GM10266 (cell line): Measurements from ENCODE around the gene TRIM2.

Experiments used
- DNase-seq: peaks from one replicate; pipeline ENCODE4 v3.0.0; 2012; ENCODE audit errors: extremely low spot score
- TF ChIP-seq, protein P1 (sequence below): IDR thresholded peaks from 2 replicates; pipeline ENCODE4 v1.5.1; 2012; ENCODE audit warnings: mild to moderate bottlenecking, low read depth; ENCODE audit not compliant: control insufficient read depth, insufficient read depth; ENCODE audit errors: missing control alignments

TRIM2 gene

DNA sequence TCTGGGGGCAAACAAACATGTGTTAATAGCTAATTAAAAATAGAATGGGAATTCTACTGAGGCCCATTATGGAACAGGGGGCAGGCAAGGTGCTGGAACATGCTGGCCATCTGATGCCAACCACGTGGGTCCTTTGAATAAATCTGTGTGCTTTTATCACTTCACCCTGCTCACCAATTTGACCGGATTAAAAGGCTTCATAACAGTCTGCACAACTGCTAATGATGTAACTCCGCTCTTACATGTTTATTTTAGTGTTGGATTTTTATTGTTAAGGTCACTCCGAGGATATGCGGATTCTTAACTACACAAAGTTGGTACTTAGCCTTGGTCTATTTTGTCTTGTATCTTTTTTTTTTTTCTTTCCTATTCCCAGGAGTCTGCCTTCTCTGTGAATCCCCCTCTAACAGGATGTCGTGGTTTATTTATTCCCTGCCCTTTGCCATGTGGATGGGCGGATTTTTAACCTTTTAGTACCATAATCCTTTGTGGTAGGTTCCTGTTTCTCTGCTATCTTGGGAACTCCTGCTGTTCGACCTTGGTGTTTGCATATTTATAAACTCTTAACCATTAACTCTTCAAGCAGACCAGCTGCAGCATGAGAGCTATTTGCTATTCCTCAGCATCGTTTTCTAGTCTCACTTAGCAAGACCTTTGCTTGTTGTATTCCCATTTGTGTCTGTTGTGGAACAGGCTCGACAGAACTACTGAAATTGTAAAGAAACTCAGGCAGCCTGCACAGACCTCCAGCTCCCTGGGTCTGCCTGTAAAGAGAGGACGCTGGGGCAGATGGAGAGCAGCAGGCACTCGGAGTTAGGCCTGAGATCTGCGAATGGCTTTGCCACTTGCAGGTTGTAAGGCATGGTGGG is 38.0 kb downstream of the TRIM2 start:
- TF ChIP-seq, protein P1, sequence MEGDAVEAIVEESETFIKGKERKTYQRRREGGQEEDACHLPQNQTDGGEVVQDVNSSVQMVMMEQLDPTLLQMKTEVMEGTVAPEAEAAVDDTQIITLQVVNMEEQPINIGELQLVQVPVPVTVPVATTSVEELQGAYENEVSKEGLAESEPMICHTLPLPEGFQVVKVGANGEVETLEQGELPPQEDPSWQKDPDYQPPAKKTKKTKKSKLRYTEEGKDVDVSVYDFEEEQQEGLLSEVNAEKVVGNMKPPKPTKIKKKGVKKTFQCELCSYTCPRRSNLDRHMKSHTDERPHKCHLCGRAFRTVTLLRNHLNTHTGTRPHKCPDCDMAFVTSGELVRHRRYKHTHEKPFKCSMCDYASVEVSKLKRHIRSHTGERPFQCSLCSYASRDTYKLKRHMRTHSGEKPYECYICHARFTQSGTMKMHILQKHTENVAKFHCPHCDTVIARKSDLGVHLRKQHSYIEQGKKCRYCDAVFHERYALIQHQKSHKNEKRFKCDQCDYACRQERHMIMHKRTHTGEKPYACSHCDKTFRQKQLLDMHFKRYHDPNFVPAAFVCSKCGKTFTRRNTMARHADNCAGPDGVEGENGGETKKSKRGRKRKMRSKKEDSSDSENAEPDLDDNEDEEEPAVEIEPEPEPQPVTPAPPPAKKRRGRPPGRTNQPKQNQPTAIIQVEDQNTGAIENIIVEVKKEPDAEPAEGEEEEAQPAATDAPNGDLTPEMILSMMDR = no peak
- DNase-seq = no peak

DNA sequence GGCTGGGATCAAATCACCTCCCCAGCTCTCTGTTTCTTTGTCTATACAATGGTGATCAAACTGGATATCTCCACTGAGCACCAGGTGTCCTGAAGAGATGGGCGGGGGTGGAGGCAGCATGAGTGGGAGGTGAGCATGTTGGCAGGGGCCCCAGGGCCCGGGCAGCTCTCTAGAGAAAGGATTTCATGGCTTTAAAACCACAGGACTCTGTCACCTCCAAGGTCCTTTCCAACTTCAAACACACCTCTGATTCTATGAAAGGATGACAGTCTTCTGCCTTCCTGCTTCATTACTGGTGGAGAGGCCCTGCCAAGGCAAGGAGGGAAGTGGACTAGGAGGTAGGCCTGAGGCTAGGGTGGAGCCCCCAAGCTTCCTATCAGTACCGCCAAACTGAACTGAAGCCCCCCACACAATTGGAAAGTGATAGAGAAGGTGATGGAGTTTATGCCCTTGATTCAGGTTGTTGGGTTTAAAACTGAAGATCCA is 38.6 kb downstream of the TRIM2 start:
- TF ChIP-seq, protein P1 = no peak
- no peak for DNase-seq

DNA sequence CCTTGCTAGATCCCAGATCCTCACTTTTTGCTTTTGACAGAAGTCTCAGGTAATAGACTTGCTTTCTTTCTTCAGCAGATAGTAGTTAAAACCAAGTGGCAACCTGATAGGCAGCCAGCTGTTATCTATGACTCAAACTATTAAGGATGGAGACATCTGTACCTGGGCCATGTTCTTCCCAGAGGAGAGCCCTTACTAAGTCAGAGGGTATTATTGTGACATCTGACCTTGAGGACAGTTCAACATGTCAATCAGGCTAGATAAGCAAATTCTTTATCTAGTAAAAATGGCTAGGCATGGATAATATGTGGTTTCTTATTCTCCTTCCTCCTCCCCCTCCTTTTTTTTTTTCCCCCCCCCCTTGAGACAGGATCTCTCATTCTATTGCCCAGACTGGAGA is 39.2 kb downstream of the TRIM2 start:
- TF ChIP-seq, protein P1 = no peak
- no peak for DNase-seq

DNA sequence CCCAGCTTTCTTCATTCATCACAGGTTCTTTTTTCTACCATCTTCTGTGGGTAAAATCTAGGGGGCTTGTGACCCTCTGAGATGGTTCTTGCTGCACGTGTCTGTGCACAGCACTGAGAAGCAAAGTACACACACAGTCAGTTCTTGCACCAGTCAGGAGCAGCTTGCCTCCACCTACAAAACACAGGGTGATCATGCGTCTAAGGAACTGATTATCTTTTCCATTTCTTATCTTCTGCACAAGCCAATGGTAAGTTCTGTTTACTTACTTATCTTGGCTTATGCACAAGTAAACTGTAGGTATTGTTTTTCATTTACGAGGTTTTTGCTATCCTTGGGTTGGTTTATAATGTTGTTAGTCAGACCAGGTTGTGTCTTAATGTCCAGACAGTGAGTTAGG is 40.7 kb downstream of the TRIM2 start:
- DNase-seq = no peak
- TF ChIP-seq, protein P1 = no peak

DNA sequence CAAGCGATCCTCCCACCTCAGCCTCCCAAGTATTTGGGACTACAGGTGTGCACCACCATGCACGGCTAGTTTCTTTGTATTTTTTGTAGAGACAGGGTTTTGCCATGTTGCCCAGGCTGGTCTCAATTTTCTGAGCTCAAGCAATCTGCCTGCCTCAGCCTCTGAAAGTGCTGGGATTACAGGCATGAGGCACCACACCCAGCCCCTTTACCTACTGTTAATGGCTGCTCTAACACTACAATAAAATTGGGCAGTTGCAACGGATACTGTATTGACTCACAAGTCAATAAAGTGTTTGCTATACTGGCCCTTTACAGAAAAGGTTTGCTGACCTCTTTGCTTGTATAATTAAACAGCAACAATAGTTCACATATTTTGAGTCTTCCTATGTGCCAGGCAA is 41.5 kb downstream of the TRIM2 start:
- TF ChIP-seq, protein P1 = no peak
- DNase-seq = no peak

DNA sequence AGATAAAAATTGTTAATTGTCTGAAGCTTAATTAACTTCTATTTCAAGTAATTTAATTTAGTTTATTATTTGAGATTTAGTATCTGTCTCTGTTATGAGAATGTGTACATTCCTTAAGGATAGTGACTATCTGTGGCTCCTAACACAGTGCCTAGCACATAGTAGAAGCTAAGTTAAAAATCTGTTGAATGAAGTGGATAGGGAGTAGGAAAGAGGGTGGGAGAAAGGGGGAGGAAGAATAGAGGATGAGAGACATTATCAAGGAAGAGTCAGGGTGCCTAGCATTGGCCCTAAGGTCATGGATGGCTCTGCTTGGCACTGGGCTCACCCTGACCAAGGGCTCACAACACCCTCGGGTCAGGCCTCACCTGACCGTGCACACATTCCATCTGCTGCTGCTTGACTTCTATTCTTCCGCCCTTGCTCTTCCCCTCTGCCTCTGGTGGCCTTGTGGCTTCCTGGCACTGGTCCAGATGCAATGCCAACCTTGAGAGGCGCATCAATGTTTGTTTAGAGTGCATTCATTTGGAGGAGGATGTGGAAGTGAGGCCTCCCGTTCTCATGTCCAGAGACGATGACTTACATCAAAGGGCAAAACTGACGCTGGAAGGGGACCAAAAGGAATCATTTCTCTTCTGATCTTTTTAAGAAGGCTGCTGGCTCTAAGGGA is 42.3 kb downstream of the TRIM2 start:
- TF ChIP-seq, protein P1 = no peak
- no peak for DNase-seq

DNA sequence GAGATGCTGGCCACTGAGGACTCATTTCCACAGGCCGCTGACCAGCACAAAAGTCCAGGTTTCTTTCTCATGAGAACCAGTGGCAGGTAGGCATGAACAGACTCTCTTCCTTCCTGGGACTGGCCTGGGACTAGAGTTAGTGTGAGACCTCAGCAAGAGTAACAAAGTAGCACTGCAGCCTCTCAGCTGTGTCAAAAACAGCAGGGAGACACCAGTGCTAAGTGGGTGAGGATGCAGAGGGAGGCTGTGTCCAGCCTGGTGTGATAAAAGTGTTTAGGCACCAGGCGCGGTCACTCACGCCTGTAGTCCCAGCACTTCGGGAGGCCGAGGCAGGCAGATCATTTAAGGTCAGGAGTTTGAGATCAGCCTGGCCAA is 42.9 kb downstream of the TRIM2 start:
- TF ChIP-seq, protein P1 = no peak
- no peak for DNase-seq
